ENCODE measurements around the gene FANCL.

- no peak for TF ChIP-seq CTCF (conservative IDR thresholded peaks at IDR 0.05 in 1 of 2, IDR thresholded peaks at IDR 0.05 in 1 of 2; ENCODE audit: extremely low read depth in 1 of 2, insufficient read depth in 1 of 2, low read depth in 1 of 2, low read length in 2 of 2)
- no peak for TF ChIP-seq EZH2 (IDR thresholded peaks at IDR 0.05; ENCODE audit: borderline replicate concordance, low read length)
These were observed 105.3 kb downstream of the FANCL start for GRCh38 chr2:58135861-58136260.
